Measurements from ENCODE around the gene ARHGAP45. TPM values are rescaled to one million over a fixed set of nuclear protein-coding genes. Genes with fewer than 3 reads are reported as not detected.

ARHGAP45 gene
- total and polyA plus RNA-seq, 2 of the 8 experiments (the other 6 are each of a cell fraction or from before 2014, with no cell fraction given) = 31.4 to 41.8 TPM

- TF ChIP-seq SAP30 (IDR thresholded peaks at IDR 0.05; ENCODE audit: insufficient read depth, insufficient replicate concordance, low read length) = no peak
- no peak for TF ChIP-seq KDM5A (IDR thresholded peaks at IDR 0.05; ENCODE audit: low read length)
- no peak for TF ChIP-seq CTBP2 (IDR thresholded peaks at IDR 0.05; ENCODE audit: borderline replicate concordance, insufficient read depth, insufficient read length, low read length)
- no peak for TF ChIP-seq KDM1A (IDR thresholded peaks at IDR 0.05; ENCODE audit: borderline replicate concordance, low read length)
- TF ChIP-seq TBP (IDR thresholded peaks at IDR 0.05; ENCODE audit: low read depth, low read length) = no peak
- TF ChIP-seq RAD21 (IDR thresholded peaks at IDR 0.05 in 1 of 2, conservative IDR thresholded peaks at IDR 0.05 in 1 of 2; ENCODE audit: low read depth in 2 of 2, low read length in 2 of 2) = no peak
- TF ChIP-seq CHD1 (IDR thresholded peaks at IDR 0.05; ENCODE audit: low read depth, low read length) = no peak
- no peak for TF ChIP-seq EZH2 (IDR thresholded peaks at IDR 0.05; ENCODE audit: low read depth, low read length, severe bottlenecking)
- no peak for TF ChIP-seq CHD7 (IDR thresholded peaks at IDR 0.05; ENCODE audit: insufficient replicate concordance, low read length)
Observed at GRCh38 chr19:1042689-1043511, 24.1 kb upstream of the ARHGAP45 start (continued).
